GM21381 (cell line): ENCODE data around the gene PIK3CG.

ENCODE experiments used
- ATAC-seq: cut with Tn5 transposase; IDR thresholded peaks from one replicate; pipeline ENCODE4 v1.9.1; 2021; ENCODE audit warnings: mild to moderate bottlenecking, moderate library complexity; ENCODE audit not compliant: unreplicated experiment

Gene PIK3CG

DNA sequence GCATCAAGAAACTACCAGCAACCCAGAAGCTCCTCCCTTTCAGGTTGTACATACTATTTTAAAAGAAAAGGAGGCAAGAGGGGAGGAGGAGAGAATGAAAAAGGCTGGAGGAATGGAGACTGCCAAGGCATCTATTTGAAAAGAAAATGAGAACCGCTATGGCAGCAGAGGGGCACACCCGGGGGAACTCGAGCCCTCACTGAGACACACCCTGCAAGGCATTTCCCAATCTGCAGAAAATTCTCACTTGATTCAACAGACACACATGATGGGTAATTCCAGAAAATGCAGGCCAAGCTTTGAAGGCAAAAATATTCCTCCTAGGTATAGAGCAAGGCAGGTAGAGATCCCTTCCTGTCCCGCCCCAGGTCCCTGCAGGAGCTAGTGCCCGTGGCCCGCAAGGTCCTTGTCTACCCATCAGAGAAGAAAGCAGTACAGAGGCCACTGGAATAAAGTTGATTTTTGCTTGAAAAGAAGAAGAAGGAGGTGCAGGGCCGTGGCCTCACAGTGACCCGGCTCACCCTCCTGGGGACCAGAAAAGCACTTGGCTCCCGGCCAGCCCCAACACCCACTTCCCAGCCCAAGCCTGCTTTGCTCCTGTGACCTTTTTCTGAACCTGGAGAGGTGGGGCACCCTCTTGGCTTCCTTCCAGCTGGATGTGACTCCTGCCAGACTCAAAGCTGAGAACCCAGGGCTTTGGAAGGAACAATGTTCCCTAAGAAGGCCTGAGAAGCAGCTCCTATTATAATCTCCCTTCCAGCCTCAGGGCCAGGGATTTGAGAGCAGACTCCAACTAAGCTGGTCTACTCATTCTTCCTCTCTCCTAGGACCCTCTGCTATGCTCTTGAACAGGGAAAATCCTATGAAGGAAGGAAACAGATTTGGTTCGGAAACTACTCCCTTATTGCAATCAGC, 6.2 kb upstream of the PIK3CG start:
- ATAC-seq, result no peak

DNA sequence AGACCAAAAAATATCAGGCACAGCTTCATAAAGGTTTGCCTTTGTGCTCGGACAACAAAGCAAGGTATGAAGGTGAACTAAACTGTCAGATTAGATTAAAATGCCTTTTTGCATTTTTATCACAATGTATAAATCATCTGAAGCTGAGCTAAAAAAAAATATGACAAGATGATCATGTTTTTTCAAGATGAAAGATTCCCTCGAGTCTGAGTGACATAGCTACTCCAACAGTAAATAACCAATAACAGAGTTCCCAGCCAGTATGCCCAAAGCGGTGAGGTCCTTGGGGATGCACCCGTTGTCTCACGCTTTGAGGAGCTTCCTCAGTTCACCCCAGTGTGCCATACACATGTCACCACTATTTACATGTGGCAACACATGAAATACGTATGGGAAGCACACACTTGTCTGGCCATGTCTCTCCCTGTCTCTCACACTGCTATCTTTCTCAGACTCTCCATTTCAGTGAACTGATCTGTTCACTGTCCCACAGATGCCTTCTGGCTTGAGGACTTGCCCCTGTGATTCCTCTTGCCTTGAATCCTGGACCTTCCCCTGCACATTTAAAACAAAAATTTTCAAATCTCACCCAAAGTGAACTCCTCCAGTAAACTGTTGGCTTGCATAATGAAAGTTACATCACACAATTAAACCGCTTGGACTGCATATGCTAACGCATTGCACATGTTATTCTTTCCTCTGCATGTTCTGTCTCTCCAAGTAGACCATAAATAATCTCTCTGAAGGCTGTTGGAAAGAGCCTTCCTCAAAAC, 2.6 kb upstream of the PIK3CG start:
- ATAC-seq, result no peak

DNA sequence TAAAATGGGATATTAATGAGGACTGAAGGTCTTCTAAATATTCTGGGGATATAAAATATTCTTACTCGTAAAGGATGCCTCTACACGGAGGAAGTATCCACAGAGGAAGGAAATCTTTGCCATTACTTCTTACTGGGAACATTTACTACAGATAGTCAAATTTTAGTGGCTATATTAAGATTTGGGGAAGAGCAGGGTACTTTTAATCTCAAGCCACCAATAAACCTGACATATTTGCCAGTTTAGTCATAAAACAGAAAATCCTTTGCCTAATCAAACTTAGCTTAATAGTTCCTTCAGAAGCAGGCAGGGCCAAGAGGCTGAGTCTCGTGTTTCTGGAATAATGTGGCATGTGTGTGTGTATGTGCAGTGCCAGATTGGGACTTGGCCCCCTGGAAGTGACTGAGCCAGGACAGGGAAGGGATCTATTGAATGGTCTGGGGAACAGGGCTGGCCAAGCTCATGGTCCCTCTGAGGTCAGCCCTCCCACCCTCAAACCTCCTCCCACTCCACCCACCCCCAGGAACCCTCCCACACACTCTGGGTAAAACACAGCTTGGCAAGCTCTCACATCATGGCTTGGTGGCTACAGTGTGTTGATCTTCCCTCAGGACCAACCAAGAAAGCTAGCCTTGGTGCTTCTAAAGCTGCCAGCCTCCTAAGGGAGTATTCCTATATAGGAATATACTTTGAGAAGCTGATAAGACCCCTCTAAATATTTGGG, 1.6 kb upstream of the PIK3CG start:
- ATAC-seq, result no peak

DNA sequence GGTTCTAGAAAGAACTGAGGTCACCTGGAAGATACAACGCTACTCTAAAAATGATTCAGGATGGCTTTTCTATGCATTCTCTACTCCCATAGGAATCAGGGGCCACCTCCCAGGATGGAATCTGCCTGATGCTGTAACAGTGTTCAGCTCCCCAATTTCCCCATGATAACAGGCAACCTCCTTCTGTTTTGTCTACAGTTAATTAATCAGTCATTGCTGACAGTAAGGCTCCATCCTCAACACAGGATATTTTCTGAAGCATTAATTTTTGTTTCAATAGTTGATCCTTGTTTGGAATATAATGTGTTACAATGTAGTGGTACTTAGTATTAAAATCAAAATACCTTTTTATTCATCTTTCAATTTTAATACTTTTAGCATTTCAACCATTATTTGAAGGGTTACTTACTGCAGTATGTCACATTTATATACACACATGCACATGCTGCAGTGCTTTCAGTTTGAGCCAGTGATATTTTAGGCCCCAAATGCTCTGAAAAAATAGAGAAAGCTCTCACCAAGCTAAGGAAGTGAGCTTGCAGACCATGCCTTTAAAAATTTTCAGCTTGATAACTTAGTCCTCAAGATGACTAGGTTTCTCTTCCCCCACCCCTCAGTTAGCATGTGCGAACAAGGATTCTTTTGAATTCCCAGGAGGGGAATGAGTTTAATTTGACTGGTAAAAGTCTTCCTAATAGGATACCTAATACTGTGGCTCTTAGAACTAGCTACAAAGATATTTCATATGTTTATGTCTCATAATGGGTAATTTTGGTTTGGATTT, 592 bp upstream of the PIK3CG start:
- ATAC-seq, result peak; percentile 13

DNA sequence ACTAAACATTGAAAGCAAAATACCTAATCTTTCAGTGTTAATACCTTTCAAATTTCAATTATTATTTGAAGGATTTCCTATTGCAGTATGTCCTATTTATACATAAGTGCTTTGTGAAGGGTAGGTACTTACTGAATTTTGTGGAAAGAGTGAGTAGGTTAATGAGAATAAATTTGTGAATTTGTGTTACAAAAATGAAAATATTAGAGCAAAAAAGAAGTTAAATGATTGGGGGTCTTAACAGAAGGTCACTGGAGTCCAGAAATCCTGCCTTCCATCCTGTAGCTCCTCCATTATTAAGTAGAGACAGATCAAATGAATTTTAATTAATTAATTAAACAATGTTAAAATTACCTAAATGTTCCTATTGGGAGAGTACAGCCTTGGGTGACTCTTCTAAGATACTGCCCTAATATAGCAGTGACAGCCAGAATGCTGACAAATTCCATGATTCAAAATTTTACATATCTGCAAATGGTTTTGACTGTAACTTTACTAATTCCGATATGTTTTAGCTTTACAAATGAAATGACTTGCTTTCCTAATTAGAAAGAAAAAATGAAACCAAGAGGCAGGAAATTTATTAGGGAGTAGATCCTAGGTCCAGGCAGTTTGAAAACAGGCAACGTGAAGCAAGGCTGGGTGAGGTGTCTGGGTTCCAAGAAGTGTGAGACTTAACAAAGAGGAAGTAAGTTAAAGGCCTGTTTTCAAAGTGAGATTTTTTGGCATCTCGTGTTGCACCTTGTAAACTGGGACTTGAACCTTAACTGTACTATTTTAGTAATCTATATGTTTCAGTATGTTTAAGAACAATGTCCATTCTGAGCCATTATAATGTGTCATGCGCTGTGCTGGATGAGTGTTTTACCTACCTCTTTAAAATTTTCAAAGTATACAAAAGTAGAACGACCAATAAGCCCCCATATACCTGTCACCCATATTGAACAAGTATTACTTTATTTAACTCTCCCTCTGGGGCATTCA, 1.5 kb downstream of the PIK3CG start:
- ATAC-seq, result peak; percentile 36

DNA sequence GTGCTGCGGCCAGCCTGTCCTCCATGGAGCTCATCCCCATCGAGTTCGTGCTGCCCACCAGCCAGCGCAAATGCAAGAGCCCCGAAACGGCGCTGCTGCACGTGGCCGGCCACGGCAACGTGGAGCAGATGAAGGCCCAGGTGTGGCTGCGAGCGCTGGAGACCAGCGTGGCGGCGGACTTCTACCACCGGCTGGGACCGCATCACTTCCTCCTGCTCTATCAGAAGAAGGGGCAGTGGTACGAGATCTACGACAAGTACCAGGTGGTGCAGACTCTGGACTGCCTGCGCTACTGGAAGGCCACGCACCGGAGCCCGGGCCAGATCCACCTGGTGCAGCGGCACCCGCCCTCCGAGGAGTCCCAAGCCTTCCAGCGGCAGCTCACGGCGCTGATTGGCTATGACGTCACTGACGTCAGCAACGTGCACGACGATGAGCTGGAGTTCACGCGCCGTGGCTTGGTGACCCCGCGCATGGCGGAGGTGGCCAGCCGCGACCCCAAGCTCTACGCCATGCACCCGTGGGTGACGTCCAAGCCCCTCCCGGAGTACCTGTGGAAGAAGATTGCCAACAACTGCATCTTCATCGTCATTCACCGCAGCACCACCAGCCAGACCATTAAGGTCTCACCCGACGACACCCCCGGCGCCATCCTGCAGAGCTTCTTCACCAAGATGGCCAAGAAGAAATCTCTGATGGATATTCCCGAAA, 2.7 kb downstream of the PIK3CG start:
- no peak for ATAC-seq

DNA sequence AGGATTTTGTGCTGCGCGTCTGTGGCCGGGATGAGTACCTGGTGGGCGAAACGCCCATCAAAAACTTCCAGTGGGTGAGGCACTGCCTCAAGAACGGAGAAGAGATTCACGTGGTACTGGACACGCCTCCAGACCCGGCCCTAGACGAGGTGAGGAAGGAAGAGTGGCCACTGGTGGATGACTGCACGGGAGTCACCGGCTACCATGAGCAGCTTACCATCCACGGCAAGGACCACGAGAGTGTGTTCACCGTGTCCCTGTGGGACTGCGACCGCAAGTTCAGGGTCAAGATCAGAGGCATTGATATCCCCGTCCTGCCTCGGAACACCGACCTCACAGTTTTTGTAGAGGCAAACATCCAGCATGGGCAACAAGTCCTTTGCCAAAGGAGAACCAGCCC, 3.3 kb downstream of the PIK3CG start:
- no peak for ATAC-seq

DNA sequence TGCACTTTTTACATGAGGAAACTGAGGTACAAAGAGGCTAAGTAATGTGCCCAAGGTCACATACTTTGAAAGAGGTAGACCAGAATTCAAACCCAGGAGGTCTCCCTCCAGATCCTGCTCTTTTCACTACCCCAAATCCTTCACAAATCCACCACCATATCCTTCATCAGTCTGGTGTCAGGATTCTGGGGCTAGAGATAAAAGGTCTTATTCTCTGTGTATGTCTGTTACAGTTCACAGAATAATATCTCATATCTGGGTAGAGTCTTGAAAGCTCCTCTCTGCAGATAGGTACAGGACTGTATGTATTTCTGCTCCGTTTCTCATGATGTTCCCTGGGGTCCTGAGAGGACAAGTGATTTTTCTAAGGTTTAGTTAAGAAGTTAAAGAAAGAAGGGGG, 4.9 kb downstream of the PIK3CG start:
- ATAC-seq, result no peak

DNA sequence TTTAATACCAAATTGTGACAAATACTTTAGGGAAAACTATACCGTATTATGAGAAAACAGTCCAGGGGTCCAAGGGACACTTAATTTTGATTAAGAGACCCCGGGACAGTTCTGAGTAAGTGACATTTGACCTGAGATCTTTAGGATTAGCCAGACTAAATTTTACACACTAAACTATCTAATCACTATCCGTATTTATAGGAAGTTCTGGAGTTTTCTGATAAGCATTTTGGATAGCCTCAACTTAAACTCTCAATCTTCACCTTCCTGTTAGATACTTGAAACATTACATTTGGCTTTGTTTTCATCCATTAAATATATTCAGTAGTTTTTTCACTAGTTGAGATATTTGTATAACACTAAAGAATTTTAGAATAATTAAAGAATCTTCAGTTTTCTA, 5.4 kb downstream of the PIK3CG start:
- ATAC-seq, result no peak

DNA sequence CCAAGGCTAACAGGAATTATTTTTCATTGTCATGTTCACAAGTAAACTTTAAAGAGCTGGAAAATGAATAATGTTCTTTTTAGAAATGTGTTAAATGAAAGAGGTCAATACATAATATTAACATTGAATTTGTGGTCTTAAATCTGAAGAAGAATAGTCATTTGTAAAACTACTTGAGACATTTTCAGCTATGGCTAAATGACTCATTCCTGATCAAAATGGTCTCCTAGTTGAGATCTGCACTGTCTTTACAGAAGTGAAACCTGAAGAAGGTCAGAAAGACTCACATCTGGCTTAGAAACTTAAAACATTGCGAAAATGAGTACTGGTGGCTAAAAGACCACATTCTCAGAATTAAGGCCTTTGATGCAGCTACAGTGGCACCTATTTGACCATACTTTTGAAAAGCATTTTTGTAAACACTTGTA, 5.9 kb downstream of the PIK3CG start:
- peak; percentile 86 for ATAC-seq

DNA sequence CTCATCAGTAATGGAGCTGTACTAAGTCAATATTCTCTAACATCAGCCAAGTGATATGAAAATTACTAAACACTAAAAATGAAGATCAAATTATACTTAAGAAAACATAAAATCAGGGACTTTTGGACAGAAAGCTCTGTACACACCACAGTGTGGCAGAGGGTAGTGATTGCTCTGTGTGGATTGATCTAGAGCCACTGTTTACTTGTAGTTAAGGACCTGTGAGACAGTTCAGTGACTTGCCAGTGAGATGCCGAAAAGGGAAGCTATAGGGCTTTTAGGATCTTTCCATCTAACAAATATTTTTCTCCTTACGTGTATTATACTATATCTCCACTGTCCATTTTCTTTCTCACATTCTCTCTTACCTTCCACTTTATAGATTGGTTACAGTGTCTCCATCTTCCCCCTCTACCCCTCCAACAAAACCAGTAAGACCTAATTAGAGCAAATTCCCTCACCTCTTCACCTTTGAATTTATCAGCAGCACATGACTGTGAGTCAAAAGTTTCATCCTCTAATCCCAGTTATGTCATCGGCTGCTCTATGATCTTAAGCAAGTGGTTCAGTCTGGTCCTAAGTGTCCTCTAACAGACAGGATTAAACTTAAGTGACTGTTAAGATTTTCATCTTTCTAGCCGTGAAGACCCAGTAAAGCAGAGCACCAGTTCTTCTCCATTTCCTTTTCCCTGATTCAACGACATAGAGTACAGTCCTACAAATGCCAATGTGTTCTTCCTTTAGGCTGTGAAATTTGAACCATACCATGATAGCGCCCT, 6.9 kb downstream of the PIK3CG start:
- no peak for ATAC-seq

DNA sequence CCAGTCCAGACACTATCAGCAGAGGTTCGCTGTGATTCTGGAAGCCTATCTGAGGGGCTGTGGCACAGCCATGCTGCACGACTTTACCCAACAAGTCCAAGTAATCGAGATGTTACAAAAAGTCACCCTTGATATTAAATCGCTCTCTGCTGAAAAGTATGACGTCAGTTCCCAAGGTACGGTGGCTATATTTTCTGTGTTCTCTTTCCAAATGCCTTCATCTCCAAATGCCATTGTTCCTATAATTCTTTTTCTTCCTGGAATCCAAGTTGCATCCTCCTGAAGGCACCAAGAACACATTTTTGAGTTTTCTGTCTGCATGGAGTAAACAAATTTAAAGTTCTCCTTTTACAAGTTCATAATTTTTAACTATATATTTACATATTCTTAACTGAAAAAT, 7.7 kb downstream of the PIK3CG start:
- ATAC-seq, result no peak

DNA sequence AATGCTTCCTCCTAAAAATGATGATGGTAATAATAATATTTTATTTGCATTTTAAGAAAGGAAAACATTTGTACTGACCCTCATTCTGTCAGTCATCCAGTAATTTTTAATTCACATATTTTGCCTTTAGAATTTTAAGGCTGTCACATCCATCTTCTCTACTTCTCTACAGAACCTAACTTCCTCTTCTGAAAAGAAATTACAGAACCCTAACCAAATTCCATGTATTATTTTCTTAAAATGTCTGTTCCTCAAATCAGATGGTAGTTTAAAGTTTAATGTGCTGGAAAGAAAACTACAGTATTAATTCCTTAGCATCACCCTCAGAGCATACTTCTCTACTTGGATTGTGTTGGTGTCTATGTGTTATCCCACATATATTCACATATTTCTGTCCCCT, 9.0 kb downstream of the PIK3CG start:
- no peak for ATAC-seq

DNA sequence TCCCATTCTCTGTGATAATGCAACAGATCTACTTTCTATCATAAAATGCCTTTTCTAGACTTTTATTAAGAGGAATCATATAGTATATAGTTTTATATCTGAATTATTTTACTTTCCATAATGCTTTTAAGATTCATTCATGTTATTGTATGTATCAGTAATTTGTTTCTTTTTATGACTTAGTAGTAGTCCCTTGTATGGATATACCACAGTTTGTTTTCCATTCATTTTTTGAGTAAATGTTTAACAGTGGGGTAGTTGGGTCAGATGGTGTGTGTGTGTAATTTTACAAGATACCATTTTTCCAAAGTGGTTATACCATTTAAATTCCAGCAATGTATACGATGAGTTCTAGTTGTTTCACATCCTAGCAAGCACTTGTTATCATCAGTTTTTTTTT, 10.4 kb downstream of the PIK3CG start:
- ATAC-seq, result no peak

DNA sequence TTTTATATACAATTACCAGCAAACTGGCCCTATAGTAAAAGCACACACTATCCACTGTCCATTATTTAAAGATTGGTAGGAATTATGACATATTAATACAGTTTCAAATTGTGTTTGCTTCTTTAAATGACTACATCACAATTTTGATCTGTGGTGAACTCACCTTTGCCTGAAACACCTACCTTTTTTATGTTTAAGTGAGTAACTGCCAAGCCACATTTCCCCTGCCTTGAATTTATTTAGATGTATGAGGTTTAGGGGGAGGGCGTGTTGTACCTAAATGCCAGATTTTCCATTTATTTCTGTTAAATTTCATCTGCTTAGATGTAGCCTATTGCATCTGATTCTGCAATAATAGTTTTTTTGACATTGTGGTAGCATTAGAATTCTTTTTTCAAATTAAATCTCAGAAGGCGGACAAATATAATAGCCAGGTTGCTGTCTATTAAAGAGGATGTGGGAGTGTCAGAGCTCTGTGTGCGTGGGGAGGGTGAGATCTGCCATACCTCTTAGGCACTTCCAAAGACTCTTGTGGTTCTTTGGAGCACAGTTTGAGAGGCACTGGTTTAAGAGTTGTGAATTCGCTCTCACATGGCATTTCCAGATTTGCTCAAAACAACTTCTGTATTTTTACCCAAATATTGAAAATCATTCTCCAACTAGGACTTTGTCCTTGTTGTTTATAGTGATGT, 13.8 kb downstream of the PIK3CG start:
- no peak for ATAC-seq

DNA sequence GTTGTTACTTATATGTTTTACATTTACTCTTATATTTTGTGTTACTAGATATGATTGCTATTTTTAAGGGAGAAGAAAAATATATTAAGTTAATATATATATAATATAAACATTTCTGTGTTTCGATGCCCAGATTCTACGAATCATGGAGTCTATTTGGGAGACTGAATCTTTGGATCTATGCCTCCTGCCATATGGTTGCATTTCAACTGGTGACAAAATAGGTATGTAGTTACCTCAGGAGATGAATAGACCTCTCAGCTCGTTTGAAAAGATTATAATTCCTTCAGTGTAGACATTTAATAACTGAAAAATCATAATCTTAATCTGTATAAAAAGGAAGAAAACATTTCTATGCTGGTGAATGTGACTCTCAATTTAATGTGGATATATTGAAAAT, 16.9 kb downstream of the PIK3CG start:
- no peak for ATAC-seq

DNA sequence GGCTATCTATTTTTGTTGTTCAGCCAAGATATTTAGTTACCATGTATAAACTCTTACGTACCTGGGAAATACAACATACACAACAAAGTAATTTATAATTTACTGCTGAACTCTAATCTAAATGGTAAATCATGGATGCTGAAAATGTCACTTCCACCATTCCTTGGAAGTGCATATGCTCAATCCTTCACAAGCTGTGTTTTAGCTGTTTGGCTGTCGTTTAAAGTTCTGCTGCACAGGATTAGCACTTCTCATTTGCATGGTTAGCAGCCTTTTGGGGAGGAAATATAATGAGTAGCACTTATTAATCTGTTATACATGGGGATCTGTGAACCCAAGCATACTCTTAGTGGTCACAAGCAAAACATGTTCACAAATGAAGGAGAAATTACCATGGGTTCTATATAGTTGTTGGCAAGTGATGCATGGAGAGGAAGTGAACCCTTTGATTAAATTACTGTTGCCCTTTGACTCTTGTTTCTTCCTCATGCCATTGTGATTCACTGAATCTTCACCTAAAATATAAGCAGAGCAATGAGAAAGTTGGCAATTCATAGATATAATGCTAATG, 18.5 kb downstream of the PIK3CG start:
- no peak for ATAC-seq
